ENCODE results near the gene OXLD1. TPM values are rescaled to one million over a fixed set of nuclear protein-coding genes. Genes with fewer than 3 reads are reported as not detected.

Gene OXLD1
- total RNA-seq, 1 experiment from 2014 or later = 75.9 TPM

- no peaks in the 10 kb centered on the region; the same call in 1 of the 2 replicates for H4K20me1 ChIP-seq (ENCODE audit: insufficient read depth)
- TSS peak; percentile 52 for BruUV-seq (replicated peaks)
- H3K36me3 ChIP-seq (ENCODE audit: control insufficient read depth in 1 of 2, insufficient read depth in 2 of 2, low read length in 2 of 2) = peaks cover 23 to 56% of the 10 kb centered on the region in 2 experiments; a peak in 3 of 4 replicates
- intact Hi-C loops (cut with micrococcal nuclease) = loop anchor here (2.0 kb wide), 1 partner anchor 21 kb away; the partner anchor contains the start of gene ARL16
- H3K9me3 ChIP-seq (ENCODE audit: control insufficient read depth in 1 of 2, insufficient read depth in 1 of 2, low read depth in 1 of 2, low read length in 2 of 2) = no peaks in the 10 kb centered on the region
- peak overlapping the region; percentile 98 for H3K27ac ChIP-seq (ENCODE audit: low read depth, low read length)
- H3K27me3 ChIP-seq (ENCODE audit: insufficient read depth, low read length) = no peaks in the 10 kb centered on the region
- ChIA-PET RAD21 (ENCODE audit: low non-redundant PET in 1 of 2, low total read pairs in 2 of 2, uncharacterized antibody in 2 of 2, unreplicated experiment in 2 of 2) (interaction anchor here in 1 of 2 experiments (0.8 kb wide), 1 partner anchor 23 kb away, joined by 3 read pairs; no protein-coding TSS in a partner anchor), POLR2A (interaction anchor here (1.0 to 3.5 kb wide), 3 partner anchors 7 to 21 kb away, joined by 3 to 33 read pairs (median 5); partner anchors contain the start of genes ARL16, HGS and SLC25A10), CTCF (no interaction called here)
- H3K4me3 ChIP-seq (replicated peaks in 1 of 2; ENCODE audit: low read depth in 1 of 2, low read length in 2 of 2) = peak overlapping the region; percentile 68
- H3K9ac ChIP-seq (ENCODE audit: low read length) = peak overlapping the region; percentile 95
- no peak overlapping the region for H2AFZ ChIP-seq (ENCODE audit: low read depth, low read length, poor library complexity, severe bottlenecking)
- TF ChIP-seq POLR2A (IDR thresholded peaks at IDR 0.05; ENCODE audit: borderline replicate concordance, extremely low read depth, insufficient read depth, insufficient read length) = no peak
- peak; percentile 17; the same call in 1 of the 2 replicates for TF ChIP-seq POLR2AphosphoS5 (IDR thresholded peaks at IDR 0.05; ENCODE audit: low read depth, low read length)
- peak; percentile 71 for TF ChIP-seq ZFX (IDR thresholded peaks at IDR 0.05)
- peaks cover 83% of the 10 kb centered on the region for H3K79me2 ChIP-seq (ENCODE audit: insufficient read depth, low read length)
- H3K4me2 ChIP-seq (ENCODE audit: low read length) = peak overlapping the region; percentile 89
- ATAC-seq = no peak; the same call in 1 of the 2 replicates
- peaks cover 13 to 34% of the 10 kb centered on the region in 2 experiments for H3K4me1 ChIP-seq (ENCODE audit: control insufficient read depth in 1 of 2, insufficient read depth in 2 of 2, low read length in 2 of 2)
- H3K9me2 ChIP-seq (ENCODE audit: insufficient read depth) = no peaks in the 10 kb centered on the region
- DNase-seq (ENCODE audit: low read depth, low spot score) = no peak
Measured at GRCh38 chr17:81703747-81704654, 37.6 kb upstream of the OXLD1 start.

- H3K36me3 ChIP-seq (ENCODE audit: control insufficient read depth in 1 of 2, insufficient read depth in 2 of 2, low read length in 2 of 2) = peaks cover 29 to 60% of the 10 kb centered on the region in 2 experiments; a peak in 3 of 4 replicates
- peak; percentile 90 for DNase-seq (ENCODE audit: low read depth, low spot score)
- peaks cover 90% of the 10 kb centered on the region for H3K79me2 ChIP-seq (ENCODE audit: insufficient read depth, low read length)
- ATAC-seq = peak; percentile 79
- H3K4me1 ChIP-seq (ENCODE audit: control insufficient read depth in 1 of 2, insufficient read depth in 2 of 2, low read length in 2 of 2) = peaks cover 13 to 27% of the 10 kb centered on the region in 2 experiments
- ChIA-PET RAD21 (ENCODE audit: low non-redundant PET in 1 of 2, low total read pairs in 2 of 2, uncharacterized antibody in 2 of 2, unreplicated experiment in 2 of 2) (interaction anchor here (0.8 to 1.5 kb wide), 3 partner anchors 20 to 24 kb away, joined by 3 to 4 read pairs (median 4); partner anchors contain the start of genes ARL16 (in 2 of the 2) and HGS (in 2 of the 2)), POLR2A (interaction anchor here (0.9 to 3.5 kb wide), 4 partner anchors 8 to 157 kb away, joined by 3 to 33 read pairs (median 4); partner anchors contain the start of genes ARL16, HGS and SLC25A10), CTCF (interaction anchor here (0.8 to 1.3 kb wide), 4 partner anchors 28 to 166 kb away, joined by 3 to 4 read pairs (median 3); no protein-coding TSS in a partner anchor)
- no peaks in the 10 kb centered on the region for H3K9me2 ChIP-seq (ENCODE audit: insufficient read depth)
- H3K27me3 ChIP-seq (ENCODE audit: insufficient read depth, low read length) = no peaks in the 10 kb centered on the region
- TSS peak; percentile 80 for BruUV-seq (replicated peaks)
- no peaks in the 10 kb centered on the region; the same call in 1 of the 2 replicates for H4K20me1 ChIP-seq (ENCODE audit: insufficient read depth)
- H3K4me3 ChIP-seq (replicated peaks in 1 of 2; ENCODE audit: low read depth in 1 of 2, low read length in 2 of 2) = peak within 1 kb of the TSS; percentile 68
- intact Hi-C loops (cut with micrococcal nuclease) = loop anchor here (2.0 kb wide), 1 partner anchor 20 kb away; the partner anchor contains the start of gene ARL16
- peak within 1 kb of the TSS; percentile 95 for H3K9ac ChIP-seq (ENCODE audit: low read length)
- peak within 1 kb of the TSS; percentile 89 for H3K4me2 ChIP-seq (ENCODE audit: low read length)
- H2AFZ ChIP-seq (ENCODE audit: low read depth, low read length, poor library complexity, severe bottlenecking) = no peak within 1 kb of the TSS
- H3K9me3 ChIP-seq (ENCODE audit: control insufficient read depth in 1 of 2, insufficient read depth in 1 of 2, low read depth in 1 of 2, low read length in 2 of 2) = no peaks in the 10 kb centered on the region
- H3K27ac ChIP-seq (ENCODE audit: low read depth, low read length) = peak within 1 kb of the TSS; percentile 98
- TF ChIP-seq EZH2phosphoT487 (IDR thresholded peaks at IDR 0.05; ENCODE audit: borderline replicate concordance) (no peak), YY1 (IDR thresholded peaks at IDR 0.05; ENCODE audit: extremely low read depth, insufficient replicate concordance, low read depth, low read length) (peak; percentile 84), TCF7L2 (IDR thresholded peaks at IDR 0.05; ENCODE audit: borderline replicate concordance, extremely low read depth, insufficient read depth, insufficient read length) (peak; percentile 68), ZFX (IDR thresholded peaks at IDR 0.05) (peak; percentile 95), FOSL1 (IDR thresholded peaks at IDR 0.05; ENCODE audit: low read depth) (no peak), SRF (IDR thresholded peaks at IDR 0.05; ENCODE audit: low read depth) (no peak), ZBTB33 (IDR thresholded peaks at IDR 0.05; ENCODE audit: extremely low read depth, insufficient replicate concordance, low read length) (peak; percentile 96), POLR2AphosphoS5 (IDR thresholded peaks at IDR 0.05; ENCODE audit: low read depth, low read length) (peak; percentile 98), CEBPB (IDR thresholded peaks at IDR 0.05; ENCODE audit: low read depth) (no peak)
Measured at GRCh38 chr17:81702934-81703746, 36.7 kb upstream of the OXLD1 start, which contains the start of gene MRPL12. Gene MRPL12, plus strand, starts transcription at chr17:81703367. Its CDS starts 135 bp downstream, at chr17:81703502.

All from HCT116 (cell line).